Panc1 (cell line): Measurements from ENCODE around the gene MAP1A. TPM values are rescaled to one million over a fixed set of nuclear protein-coding genes. Genes with fewer than 3 reads are reported as not detected.
A peak's percentile ranks its signal among the peaks of the same experiment; 100 is the strongest.

ENCODE experiments used
- ATAC-seq: fragments of 200-7000 bp; cut with Tn5 transposase; 2 replicates; pipeline ENCODE4 v1.9.1; 2020; ENCODE audit warnings: mild to moderate bottlenecking, moderate library complexity
- BruUV-seq: library from RNA; stranded (reverse); fragments of 400-500 nt; replicated peaks from 2 replicates; lab custom pipeline; 2021; lab: Mats Ljungman, UMichigan
- CTCF ChIA-PET: fragments of 300-600 bp; sonication (Branson Sonifier 250); formaldehyde crosslinking; loops from one replicate; lab custom pipeline; 2022; ENCODE audit warnings: antibody characterized with exemption; lab: Charles Lee
- POLR2A ChIA-PET: fragments of 300-600 bp; sonication (Branson Sonifier 250); formaldehyde crosslinking; loops from one replicate; lab custom pipeline; 2022; ENCODE audit warnings: antibody characterized with exemption; lab: Charles Lee
- DNase-seq: peaks from one replicate; pipeline ENCODE4 v3.0.0-alpha.2; 2010; ENCODE audit warnings: low read depth, low spot score
- H3K27ac ChIP-seq: 2 replicates; pipeline ENCODE4 v1.5.1; 2011; ENCODE audit warnings: mild to moderate bottlenecking, low read length, inconsistent platforms
- H3K27me3 ChIP-seq: fragments of 200-500 bp; sonication (Bioruptor generic); 2 replicates; pipeline ENCODE4 v1.6.0; 2014; ENCODE audit warnings: low read length, inconsistent platforms; ENCODE audit not compliant: control insufficient read depth, insufficient read depth
- H3K36me3 ChIP-seq: fragments of 200-500 bp; sonication (Bioruptor generic); 2 replicates; pipeline ENCODE4 v1.5.1; 2014; ENCODE audit warnings: inconsistent platforms, mild to moderate bottlenecking, low read length, moderate library complexity; ENCODE audit not compliant: control insufficient read depth, insufficient read depth
- H3K4me1 ChIP-seq: 2 replicates; pipeline ENCODE4 v1.5.1; 2011; ENCODE audit warnings: inconsistent platforms, mild to moderate bottlenecking, low read length, moderate library complexity; ENCODE audit not compliant: control insufficient read depth, insufficient read depth
- H3K4me3 ChIP-seq, 2 experiments: 2 replicates each; pipeline ENCODE4 v1.5.1; 2011 to 2012; ENCODE audit warnings: low read depth in 2 of 2, low read length in 2 of 2, mild to moderate bottlenecking in 2 of 2, inconsistent platforms in 1 of 2, moderate library complexity in 1 of 2
- H3K9me3 ChIP-seq: fragments of 200-500 bp; sonication (Bioruptor generic); 2 replicates; pipeline ENCODE4 v1.5.1; 2014; ENCODE audit warnings: low read depth, mild to moderate bottlenecking, inconsistent platforms, low read length, moderate library complexity; ENCODE audit not compliant: control insufficient read depth, insufficient read depth
- CTCF ChIP-seq: fragments of 450-650 bp; IDR thresholded peaks from 2 replicates; pipeline ENCODE4 v1.5.1; 2017; ENCODE audit warnings: mild to moderate bottlenecking
- POLR2AphosphoS5 ChIP-seq: IDR thresholded peaks from 2 replicates; pipeline ENCODE4 v1.6.1; 2012; ENCODE audit warnings: mild to moderate bottlenecking, low read depth, low read length, moderate library complexity
- REST ChIP-seq, 2 experiments: IDR thresholded peaks; 2 replicates each; pipeline ENCODE4 v1.6.1; 2011 to 2012; ENCODE audit warnings: low read depth in 2 of 2, control low read depth in 1 of 2, low read length in 1 of 2, mild to moderate bottlenecking in 1 of 2, moderate library complexity in 1 of 2; ENCODE audit not compliant: insufficient read depth in 1 of 2
- SIN3A ChIP-seq: IDR thresholded peaks from 2 replicates; pipeline ENCODE4 v1.6.1; 2012; ENCODE audit warnings: low read depth, mild to moderate bottlenecking, low read length, moderate library complexity, borderline replicate concordance; ENCODE audit not compliant: insufficient read depth
- TCF7L2 ChIP-seq: IDR thresholded peaks from 2 replicates; pipeline ENCODE4 v1.6.1; 2011; ENCODE audit warnings: mild to moderate bottlenecking, low read depth, low read length, inconsistent platforms
- in situ Hi-C: cut with HindIII; loops from 2 replicates; pipeline ENCODE4 v1.10.0; 2016; ENCODE audit warnings: low sequenced_read_pairs, low pct_unique_long_range_greater_than_20kb
- intact Hi-C: fragments of 100-400 bp; cut with micrococcal nuclease; formaldehyde crosslinking; loops from one replicate; pipeline ENCODE4 v1.10.0; 2022; ENCODE audit not compliant: unreplicated experiment
- total RNA-seq: library from RNA; stranded (reverse); gene quantifications from one replicate; pipeline ENCODE4 v1.2.1, GENCODE V29; 2021; ENCODE audit not compliant: unreplicated experiment

Gene MAP1A
- total RNA-seq, 1 experiment from 2014 or later: 1.6 TPM

GRCh38 chr15:43487271-43487895 is 30.0 kb upstream of the MAP1A start:
- no peak for DNase-seq
- TF ChIP-seq CTCF: no peak
- TF ChIP-seq TCF7L2: no peak
- no peak for TF ChIP-seq REST (IDR thresholded peaks at IDR 0.05; ENCODE audit: insufficient read depth in 1 of 2, low read depth in 2 of 2, low read length in 1 of 2)
- no TSS peak for BruUV-seq
- peaks cover 19% of the 10 kb centered on the region for H3K36me3 ChIP-seq
- ChIA-PET POLR2A (interaction anchor here (0.5 to 0.7 kb wide), 4 partner anchors 8 to 258 kb away, joined by 3 to 4 read pairs (median 3); no protein-coding TSS in a partner anchor), CTCF (no interaction called here)
- H3K27me3 ChIP-seq: no peaks in the 10 kb centered on the region
- peaks cover 10% of the 10 kb centered on the region; the same call in 1 of the 2 replicates for H3K4me1 ChIP-seq
- intact Hi-C loops (no loop called here), in situ Hi-C loops (no loop called here)
- no peaks in the 10 kb centered on the region for H3K9me3 ChIP-seq
- no peak for ATAC-seq
- H3K4me3 ChIP-seq: no peak overlapping the region
- no peak overlapping the region for H3K27ac ChIP-seq

GRCh38 chr15:43488790-43489189 is 28.6 kb upstream of the MAP1A start:
- intact Hi-C loops: no loop called here
- peaks cover 16% of the 10 kb centered on the region for H3K4me1 ChIP-seq
- ChIA-PET CTCF (no interaction called here), POLR2A (interaction anchor here (0.6 kb wide), 2 partner anchors 57 to 1214 kb away, joined by 4 to 7 read pairs; no protein-coding TSS in a partner anchor)
- no peaks in the 10 kb centered on the region for H3K27me3 ChIP-seq
- peaks cover 14% of the 10 kb centered on the region for H3K36me3 ChIP-seq
- H3K9me3 ChIP-seq: no peaks in the 10 kb centered on the region
- DNase-seq: no peak
- TF ChIP-seq SIN3A (no peak), REST (IDR thresholded peaks at IDR 0.05; ENCODE audit: insufficient read depth in 1 of 2, low read depth in 2 of 2, low read length in 1 of 2) (peak in 1 of 2 experiments; percentile 46; a peak in 1 of 4 replicates), TCF7L2 (no peak), CTCF (no peak), POLR2AphosphoS5 (no peak)
- in situ Hi-C loops: no loop called here
- ATAC-seq: no peak
- no TSS peak for BruUV-seq
- H3K27ac ChIP-seq: no peak overlapping the region
- no peak overlapping the region for H3K4me3 ChIP-seq
